ENCODE data around the gene ERG.

DNA sequence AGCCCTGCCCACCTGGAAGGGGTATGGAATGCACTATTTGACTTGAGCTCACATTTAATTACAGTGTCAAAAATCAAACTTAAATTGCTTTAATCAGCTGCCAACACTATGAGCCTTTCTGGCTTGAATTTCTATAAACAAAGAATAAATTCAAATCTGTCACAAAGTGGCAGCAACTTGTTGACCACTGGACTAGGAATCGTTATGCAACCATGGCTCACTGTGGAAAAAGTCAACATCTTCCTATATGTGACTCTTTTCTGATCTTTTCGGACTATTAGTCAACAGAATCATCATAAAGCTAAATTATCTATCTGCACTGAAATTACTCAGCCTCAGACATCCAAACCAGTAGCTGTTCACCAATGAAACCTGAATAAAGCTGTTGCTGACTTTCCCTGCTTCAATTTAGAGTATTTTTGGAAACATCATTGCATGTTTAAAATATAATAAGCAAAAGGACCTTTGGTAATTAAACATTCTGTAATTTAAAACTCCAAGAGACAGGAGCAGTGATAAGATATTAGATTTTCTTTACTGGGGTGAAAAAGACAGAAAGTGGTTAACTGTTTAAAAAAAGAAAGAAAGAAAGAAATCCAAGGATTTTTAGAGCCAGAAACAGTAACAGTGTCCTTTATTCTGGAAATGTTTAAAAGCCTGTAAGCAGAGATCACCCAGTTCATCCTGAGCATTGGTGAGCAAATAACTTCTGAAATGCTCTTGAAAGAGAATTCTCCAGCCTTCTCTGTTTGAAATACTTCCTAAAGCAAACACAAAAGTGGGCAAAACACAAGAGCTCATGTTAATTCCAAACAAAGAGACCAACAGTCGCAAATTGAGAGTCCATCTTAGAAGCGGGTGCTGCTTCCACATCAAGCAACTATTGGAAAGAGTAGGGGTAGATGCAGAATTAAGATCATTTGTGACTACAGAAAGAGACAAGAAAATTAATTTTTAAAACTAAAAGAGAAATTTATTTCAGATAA, 26.2 kb upstream of the ERG start:
- TF ChIP-seq GATA2 (IDR thresholded peaks at IDR 0.05; ENCODE audit: low read depth, low read length) = no peak
- TF ChIP-seq GATA3 (IDR thresholded peaks at IDR 0.05; ENCODE audit: low read depth, low read length) = no peak

Data from SH-SY5Y (cell line).